Dermis microvascular lymphatic vessel endothelial cell (primary cell): ENCODE results near the gene WDR89. TPM values are rescaled to one million over a fixed set of nuclear protein-coding genes. Genes with fewer than 3 reads are reported as not detected.
"Not testable (repeated sequence)": the region's sequence is repeated elsewhere in the genome, so short reads cannot be mapped to it uniquely, and the experiment has no call there.

Experiments used
- DNase-seq, 2 donors: peaks; one replicate each; pipeline versions ENCODE4 v3.0.0 to v3.0.0-alpha.2; 2010; ENCODE audit warnings: low read depth in 2 of 2
- total RNA-seq: library from RNA; depleted of rRNA; stranded (reverse); fragments of >200 nt; gene quantifications from 2 replicates; pipeline ENCODE4 v1.2.1, GENCODE V29; 2014

The WDR89 gene
- total RNA-seq, 1 donor from 2014 or later = 11.9 TPM

GRCh38 chr14:63654346-63654745, 12.7 kb upstream of the WDR89 start:
- DNase-seq = no peak

DNA sequence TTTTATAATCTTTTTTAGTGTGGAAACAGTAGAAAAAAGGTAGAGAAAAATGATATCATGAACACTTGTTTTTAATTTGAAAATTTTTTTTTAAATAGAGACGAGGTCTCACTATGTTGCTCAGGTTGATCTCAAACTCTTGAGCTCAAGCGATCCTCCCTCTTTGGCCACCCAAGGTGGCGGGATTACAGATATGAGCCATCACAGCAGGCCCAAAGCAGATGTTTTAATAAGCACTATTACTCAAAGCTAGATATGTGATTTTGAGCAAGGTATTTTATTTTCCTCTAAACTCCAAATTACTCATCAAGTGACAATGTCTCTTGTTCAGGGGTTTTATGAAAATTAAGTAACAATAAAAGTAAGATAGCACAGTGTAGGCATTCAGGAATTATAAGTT, 10.7 kb upstream of the WDR89 start:
- DNase-seq = no peak

- no peak for DNase-seq
These were observed 8.7 kb upstream of the WDR89 start for GRCh38 chr14:63650256-63650952.

GRCh38 chr14:63647696-63648410, 6.2 kb upstream of the WDR89 start:
- DNase-seq = no peak

- no peak for DNase-seq
These were observed 3.1 kb upstream of the WDR89 start for GRCh38 chr14:63644741-63645140.

DNA sequence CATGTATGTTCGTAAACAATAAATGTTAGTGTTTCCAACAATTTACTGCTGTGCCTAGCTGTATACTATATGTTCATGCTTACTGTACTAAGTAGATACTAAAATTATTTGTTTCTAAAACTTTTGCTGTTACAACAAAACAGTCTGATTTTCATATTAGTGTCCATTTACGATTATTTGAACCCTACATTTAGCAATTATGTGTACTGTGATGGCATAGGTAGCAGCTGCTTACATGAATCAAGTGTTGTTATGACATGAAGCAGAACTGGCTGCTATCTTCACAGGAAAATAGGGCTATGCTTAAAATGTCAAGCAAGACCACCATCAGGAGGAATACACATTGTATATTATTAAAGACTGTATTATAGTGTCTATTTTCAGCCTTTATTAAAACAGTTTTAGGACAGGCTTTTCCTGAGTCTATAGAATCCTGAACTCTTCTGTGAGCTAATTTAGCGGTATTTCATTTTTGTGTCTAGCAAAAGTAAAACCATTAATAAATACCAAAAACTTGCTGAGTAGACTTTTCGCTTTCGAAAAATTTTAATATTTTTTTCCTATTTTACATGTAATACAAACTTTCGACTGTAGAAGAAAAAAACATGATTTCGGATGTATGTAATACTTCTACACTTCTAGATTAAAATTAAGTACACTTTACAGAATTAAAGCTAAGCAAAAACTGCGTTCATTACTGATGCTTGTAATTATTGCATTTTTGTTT, 1.1 kb upstream of the WDR89 start:
- DNase-seq = peak in 1 of 2 donors; percentile 7

GRCh38 chr14:63642229-63642611, 549 bp upstream of the WDR89 start:
- peak; percentile 95 to 97 for DNase-seq

DNA sequence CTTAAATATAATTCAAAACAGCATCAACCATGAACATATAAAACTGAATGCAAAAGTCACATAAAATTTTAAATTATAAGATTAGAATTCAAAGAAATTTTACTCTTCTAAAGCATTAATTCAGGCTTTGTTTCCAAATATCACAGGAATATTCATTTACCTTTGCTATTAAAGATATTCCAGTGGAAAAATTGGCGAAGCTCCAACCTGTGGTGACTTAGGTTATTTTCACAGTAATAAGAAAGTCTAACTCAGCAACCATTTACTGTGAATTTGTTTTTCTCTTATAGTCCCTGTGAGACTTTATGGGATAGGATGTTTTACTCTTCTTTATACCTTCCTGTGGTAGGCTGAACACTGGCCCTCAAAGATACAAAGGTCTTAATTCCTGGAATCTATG, 3.2 kb downstream of the WDR89 start:
- no peak for DNase-seq

DNA sequence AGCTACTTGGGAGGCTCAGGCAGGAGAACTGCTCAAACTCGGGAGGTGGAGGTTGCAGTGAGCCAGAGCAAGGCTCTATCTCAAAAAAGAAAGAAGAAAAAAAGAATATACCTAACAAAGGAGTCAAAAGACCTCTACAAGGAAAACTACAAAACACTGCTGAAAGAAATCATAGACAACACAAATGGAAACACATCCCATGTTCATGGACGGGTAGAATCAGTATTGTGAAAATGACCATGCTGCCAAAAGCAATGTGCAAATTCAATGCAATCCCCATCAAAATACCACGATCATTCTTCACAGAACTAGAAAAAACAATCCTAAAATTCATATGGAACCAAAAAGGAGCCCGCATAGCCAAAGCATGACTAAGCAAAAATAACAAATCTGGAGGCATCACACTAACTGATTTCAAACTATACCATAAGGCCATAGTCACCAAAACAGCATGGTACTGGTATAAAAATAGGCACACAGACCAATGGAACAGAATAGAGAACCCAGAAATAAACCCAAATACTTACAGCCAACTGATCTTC, 5.5 kb downstream of the WDR89 start:
- DNase-seq = not testable (repeated sequence)

DNA sequence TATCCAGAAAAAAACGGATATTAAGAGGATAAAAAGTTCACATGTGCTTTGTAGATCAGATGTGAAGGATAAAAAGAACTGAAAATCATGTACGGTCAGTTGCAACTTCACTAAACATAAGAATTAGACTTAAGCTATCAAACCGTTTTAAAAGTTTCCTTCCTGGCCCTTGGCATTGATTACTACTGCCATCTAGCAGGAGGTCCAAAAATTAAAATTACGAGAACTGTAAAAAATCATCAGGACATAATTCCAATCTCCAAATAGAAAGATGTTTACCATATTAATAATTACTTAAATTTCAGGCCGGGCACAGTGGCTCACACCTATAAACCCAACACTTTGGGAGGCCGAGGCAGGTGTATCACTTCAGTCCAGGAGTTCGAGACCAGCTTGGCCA, 7.9 kb downstream of the WDR89 start:
- peak in 1 of 2 donors; percentile 20 for DNase-seq

GRCh38 chr14:63632932-63633514, 8.6 kb downstream of the WDR89 start:
- peak; percentile 30 to 56 for DNase-seq

GRCh38 chr14:63624701-63625100, 17.0 kb downstream of the WDR89 start:
- DNase-seq = no peak

DNA sequence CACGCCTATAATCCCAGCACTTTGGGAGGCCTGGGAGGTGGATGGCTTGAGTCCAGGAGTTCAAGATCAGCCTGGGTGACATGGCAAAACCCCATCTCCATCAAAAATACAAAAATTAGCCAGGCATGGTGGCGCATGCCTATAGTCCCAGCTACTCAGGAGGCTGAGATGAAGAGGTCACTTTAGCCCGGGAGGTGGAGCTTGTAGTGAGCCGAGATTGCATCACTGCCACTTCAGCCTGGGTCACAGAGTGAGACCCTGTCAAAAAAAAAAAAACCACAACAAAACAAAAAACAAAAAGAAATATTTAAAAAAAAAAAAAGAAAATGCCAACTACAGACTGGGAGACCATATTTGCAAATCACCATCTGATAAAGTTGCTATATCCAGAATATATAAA, 17.5 kb downstream of the WDR89 start:
- DNase-seq = no peak

DNA sequence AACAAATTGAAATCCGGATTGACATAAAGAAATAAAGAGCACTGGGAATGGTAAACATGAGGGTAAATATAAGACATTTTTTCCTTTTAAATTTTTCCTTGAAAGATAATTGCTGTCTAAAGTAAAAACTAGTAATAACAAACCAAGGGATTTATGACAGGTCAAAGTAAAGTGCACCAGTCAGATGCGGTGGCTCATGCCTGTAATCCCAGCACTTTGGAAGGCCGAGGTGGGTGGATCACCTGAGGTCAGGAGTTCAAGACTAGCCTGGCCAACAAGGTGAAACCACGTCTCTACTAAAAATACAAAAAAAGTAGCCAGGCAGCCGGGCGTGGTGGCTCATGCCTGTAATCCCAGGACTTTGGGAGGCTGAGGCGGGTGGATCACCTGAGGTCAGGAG, 19.7 kb downstream of the WDR89 start:
- DNase-seq = not testable (repeated sequence)

DNA sequence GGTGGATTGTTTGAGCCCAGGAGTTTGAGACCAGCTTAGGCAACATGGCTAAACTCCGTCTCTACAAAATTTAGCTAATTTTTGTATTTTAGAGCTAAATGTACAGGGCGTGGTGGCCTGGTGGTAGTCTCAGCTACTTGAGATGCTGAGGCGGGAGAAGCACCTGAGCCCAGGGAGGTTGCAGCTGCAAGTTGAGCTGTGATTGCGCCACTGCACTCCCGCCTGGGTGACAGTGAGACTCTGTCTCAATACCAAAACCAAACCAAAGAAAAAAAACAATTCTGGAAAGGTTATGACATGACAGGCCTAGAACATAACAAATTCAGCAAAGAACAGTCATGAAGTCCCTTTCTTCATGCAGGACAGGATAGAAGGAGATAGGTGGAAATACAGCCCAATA, 25.7 kb downstream of the WDR89 start:
- DNase-seq = no peak

GRCh38 chr14:63614679-63615363, 26.9 kb downstream of the WDR89 start:
- DNase-seq = peak; percentile 48 to 95

GRCh38 chr14:63611078-63611477, 30.6 kb downstream of the WDR89 start:
- DNase-seq = no peak

DNA sequence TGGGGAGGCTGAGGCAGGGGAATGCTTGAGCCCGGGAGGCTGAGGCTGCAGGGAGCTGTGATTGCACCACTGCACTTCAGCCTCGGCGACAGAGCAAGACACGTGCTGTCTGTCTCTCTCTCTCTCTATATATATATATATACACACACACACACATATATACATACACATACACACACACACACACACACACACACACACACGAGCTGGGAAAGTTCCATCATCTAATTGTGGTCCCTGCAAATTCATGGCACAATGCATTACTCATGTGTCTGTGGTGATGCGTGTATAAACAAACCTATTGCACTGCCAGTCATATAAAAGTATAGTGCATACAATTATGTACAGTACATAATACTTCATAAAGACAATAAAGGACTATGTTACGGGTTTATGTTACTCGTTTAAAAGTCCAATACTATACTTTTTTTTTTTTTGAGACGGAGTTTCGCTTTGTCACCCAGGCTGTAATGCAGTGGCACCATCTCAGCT, 36.6 kb downstream of the WDR89 start:
- no peak for DNase-seq

GRCh38 chr14:63604626-63605025, 37.0 kb downstream of the WDR89 start:
- DNase-seq = no peak

- DNase-seq = peak in 1 of 2 donors; percentile 48
These were observed 37.9 kb downstream of the WDR89 start for GRCh38 chr14:63603749-63604277.

DNA sequence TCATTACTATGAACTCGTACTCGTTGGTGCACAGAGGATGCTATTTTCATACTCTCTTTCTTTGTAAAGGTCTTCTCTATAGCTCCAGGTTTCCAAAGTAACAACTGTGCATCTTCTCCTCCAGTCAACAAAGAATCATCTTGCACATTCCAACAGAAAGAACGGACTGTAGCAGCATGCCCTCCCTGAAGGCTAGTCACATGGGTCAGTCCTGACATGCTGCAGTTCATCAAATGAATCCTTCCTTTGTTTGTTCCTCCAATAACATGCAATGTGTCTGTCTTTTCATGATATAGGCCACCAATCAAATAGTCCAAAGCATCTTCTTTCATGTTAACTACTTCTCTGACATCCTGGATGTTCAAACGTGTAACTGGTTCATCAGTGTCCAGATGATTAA, 42.9 kb downstream of the WDR89 start:
- no peak for DNase-seq
